ENCODE results near the gene ZNF699. TPM values are rescaled to one million over a fixed set of nuclear protein-coding genes. Genes with fewer than 3 reads are reported as not detected.
"Not testable (repeated sequence)": the region's sequence is repeated elsewhere in the genome, so short reads cannot be mapped to it uniquely, and the experiment has no call there.

Gene ZNF699
- polyA plus RNA-seq, 1 donor (not counting 4 experiments of a cell fraction or from before 2014, with no cell fraction given): 3.7 TPM

DNA sequence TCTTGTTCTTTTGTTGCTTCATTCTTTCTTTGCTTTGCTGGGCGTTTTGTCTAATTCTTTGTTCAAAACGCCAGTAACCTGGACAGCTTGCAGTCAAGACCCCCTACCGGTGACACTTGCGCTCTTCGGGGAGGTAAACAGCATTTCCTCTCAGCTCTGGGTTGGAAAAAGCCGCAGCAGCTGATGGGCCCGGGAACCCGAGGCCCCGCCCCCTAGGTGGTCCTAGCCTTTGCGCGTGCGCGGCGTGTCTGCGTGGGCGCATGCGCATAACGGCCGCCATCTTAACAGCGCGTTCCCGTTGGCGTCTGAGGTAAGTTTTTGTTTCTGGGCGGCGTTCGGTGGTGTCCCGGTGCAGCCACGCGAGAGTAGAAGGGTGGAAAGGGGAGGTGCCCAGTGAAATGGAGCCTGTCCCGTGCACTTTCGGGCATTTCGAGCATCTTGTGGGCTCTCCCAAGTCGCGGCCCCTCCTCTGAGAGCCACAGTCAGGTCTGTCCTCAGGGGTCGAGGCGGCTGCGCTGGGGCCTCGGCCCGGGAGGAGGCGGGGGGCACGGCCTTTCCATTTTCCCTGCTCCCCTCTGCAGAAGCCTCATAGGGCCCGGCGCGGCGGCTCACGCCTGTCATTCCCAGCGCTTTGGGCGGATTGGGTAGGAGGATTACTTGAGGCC, 14.4 kb upstream of the ZNF699 start, which contains the start of gene ZNF559:
Gene ZNF559 (plus strand): TSS at position 261 of the 665 bp plus-strand sequence. CDS start 14,371 bp downstream, outside the sequence.
- dilution Hi-C loops (cut with MboI; ENCODE audit: extremely low pct_ligation_motif_present, low sequenced_read_pairs): no loop called here

DNA sequence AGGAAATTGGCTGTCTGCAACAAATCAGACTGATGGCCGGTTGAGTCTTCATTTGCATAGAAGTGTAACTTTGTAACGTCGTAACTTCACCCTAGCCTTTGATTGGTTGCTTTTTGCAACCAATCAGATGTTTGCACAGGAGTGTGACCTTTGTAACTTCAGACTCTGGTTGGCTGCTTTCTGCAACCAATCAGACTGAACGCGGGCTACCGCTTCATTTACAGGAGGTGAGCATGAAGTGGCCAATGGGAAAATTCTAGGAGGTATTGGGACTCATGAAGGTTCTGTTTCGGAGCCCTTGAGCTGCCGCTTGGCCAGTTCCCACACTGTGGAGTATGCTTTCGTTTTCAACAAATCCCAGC, 13.9 kb upstream of the ZNF699 start:
- DNase-seq (ENCODE audit: low read depth, low spot score) (peak; percentile 46), FAIRE-seq (peak; percentile 81)
- Histone ChIP-seq H4K20me1 (ENCODE audit: control insufficient read depth, extremely low read depth, insufficient read depth, low read length) (no peaks in the 10 kb centered on the region), H3K4me2 (ENCODE audit: control insufficient read depth, extremely low read depth, insufficient read depth, low read depth, low read length) (peak overlapping the region; percentile 85), H3K9me1 (ENCODE audit: control insufficient read depth, extremely low read depth, insufficient read depth, low read length) (no peaks in the 10 kb centered on the region), H3K9me3 (ENCODE audit: control insufficient read depth, low read depth, low read length) (peaks cover 1% of the 10 kb centered on the region), H3K4me3 (ENCODE audit: control insufficient read depth in 2 of 3, extremely low read depth in 1 of 3, insufficient read depth in 2 of 3, low read depth in 1 of 3, low read length in 3 of 3) (peak overlapping the region; percentile 46 to 87 (median 77)), H3K27ac (ENCODE audit: control insufficient read depth, insufficient read depth, low read length) (peak overlapping the region; percentile 56), H3K36me3 (ENCODE audit: control insufficient read depth in 2 of 2, extremely low read depth in 1 of 2, insufficient read depth in 2 of 2, low read length in 2 of 2) (no peaks in the 10 kb centered on the region), H3K79me2 (ENCODE audit: control insufficient read depth, insufficient read depth, low read length) (peaks cover 4% of the 10 kb centered on the region), H3K27me3 (ENCODE audit: control insufficient read depth, extremely low read depth, insufficient read depth, low read length) (no peaks in the 10 kb centered on the region), H3K9ac (ENCODE audit: control insufficient read depth, extremely low read depth, insufficient read depth, low read length) (peak overlapping the region; percentile 73), H2AFZ (ENCODE audit: control insufficient read depth, low read length) (peak overlapping the region; percentile 99), H3K4me1 (ENCODE audit: control insufficient read depth, extremely low read depth, insufficient read depth, low read length) (peaks cover 4% of the 10 kb centered on the region)
- TF ChIP-seq, protein P1, sequence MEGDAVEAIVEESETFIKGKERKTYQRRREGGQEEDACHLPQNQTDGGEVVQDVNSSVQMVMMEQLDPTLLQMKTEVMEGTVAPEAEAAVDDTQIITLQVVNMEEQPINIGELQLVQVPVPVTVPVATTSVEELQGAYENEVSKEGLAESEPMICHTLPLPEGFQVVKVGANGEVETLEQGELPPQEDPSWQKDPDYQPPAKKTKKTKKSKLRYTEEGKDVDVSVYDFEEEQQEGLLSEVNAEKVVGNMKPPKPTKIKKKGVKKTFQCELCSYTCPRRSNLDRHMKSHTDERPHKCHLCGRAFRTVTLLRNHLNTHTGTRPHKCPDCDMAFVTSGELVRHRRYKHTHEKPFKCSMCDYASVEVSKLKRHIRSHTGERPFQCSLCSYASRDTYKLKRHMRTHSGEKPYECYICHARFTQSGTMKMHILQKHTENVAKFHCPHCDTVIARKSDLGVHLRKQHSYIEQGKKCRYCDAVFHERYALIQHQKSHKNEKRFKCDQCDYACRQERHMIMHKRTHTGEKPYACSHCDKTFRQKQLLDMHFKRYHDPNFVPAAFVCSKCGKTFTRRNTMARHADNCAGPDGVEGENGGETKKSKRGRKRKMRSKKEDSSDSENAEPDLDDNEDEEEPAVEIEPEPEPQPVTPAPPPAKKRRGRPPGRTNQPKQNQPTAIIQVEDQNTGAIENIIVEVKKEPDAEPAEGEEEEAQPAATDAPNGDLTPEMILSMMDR (optimal IDR thresholded peaks at IDR 0.05 in 1 of 3, IDR thresholded peaks at IDR 0.05 in 1 of 3, conservative IDR thresholded peaks at IDR 0.05 in 1 of 3; ENCODE audit: extremely low read depth in 1 of 3, insufficient read depth in 2 of 3, low read length in 3 of 3): no peak
- no peak for TF ChIP-seq EZH2 (IDR thresholded peaks at IDR 0.05; ENCODE audit: low read length)
- dilution Hi-C loops (cut with MboI; ENCODE audit: extremely low pct_ligation_motif_present, low sequenced_read_pairs): no loop called here

More for the DNA sequence above, 14.4 kb upstream of the ZNF699 start, which contains the start of gene ZNF559:
- DNase-seq (ENCODE audit: low read depth, low spot score) (peak; percentile 78), FAIRE-seq (peak; percentile 80)
- Histone ChIP-seq H2AFZ (ENCODE audit: control insufficient read depth, low read length) (peak within 1 kb of the TSS; percentile 99), H3K27ac (ENCODE audit: control insufficient read depth, insufficient read depth, low read length) (peak within 1 kb of the TSS; percentile 56), H3K4me2 (ENCODE audit: control insufficient read depth, extremely low read depth, insufficient read depth, low read depth, low read length) (peak within 1 kb of the TSS; percentile 85), H3K4me1 (ENCODE audit: control insufficient read depth, extremely low read depth, insufficient read depth, low read length) (peaks cover 4% of the 10 kb centered on the region), H3K36me3 (ENCODE audit: control insufficient read depth in 2 of 2, extremely low read depth in 1 of 2, insufficient read depth in 2 of 2, low read length in 2 of 2) (no peaks in the 10 kb centered on the region), H3K4me3 (ENCODE audit: control insufficient read depth in 2 of 3, extremely low read depth in 1 of 3, insufficient read depth in 2 of 3, low read depth in 1 of 3, low read length in 3 of 3) (peak within 1 kb of the TSS; percentile 46 to 87 (median 77)), H3K9me3 (ENCODE audit: control insufficient read depth, low read depth, low read length) (peaks cover 1% of the 10 kb centered on the region), H3K27me3 (ENCODE audit: control insufficient read depth, extremely low read depth, insufficient read depth, low read length) (no peaks in the 10 kb centered on the region), H3K9ac (ENCODE audit: control insufficient read depth, extremely low read depth, insufficient read depth, low read length) (peak within 1 kb of the TSS; percentile 73), H3K9me1 (ENCODE audit: control insufficient read depth, extremely low read depth, insufficient read depth, low read length) (no peaks in the 10 kb centered on the region), H3K79me2 (ENCODE audit: control insufficient read depth, insufficient read depth, low read length) (peaks cover 4% of the 10 kb centered on the region), H4K20me1 (ENCODE audit: control insufficient read depth, extremely low read depth, insufficient read depth, low read length) (no peaks in the 10 kb centered on the region)
- TF ChIP-seq, protein P1 (optimal IDR thresholded peaks at IDR 0.05 in 1 of 3, IDR thresholded peaks at IDR 0.05 in 1 of 3, conservative IDR thresholded peaks at IDR 0.05 in 1 of 3; ENCODE audit: extremely low read depth in 1 of 3, insufficient read depth in 2 of 3, low read length in 3 of 3): peak in 2 of 3 experiments; percentile 30 to 32
- TF ChIP-seq EZH2 (IDR thresholded peaks at IDR 0.05; ENCODE audit: low read length): no peak

DNA sequence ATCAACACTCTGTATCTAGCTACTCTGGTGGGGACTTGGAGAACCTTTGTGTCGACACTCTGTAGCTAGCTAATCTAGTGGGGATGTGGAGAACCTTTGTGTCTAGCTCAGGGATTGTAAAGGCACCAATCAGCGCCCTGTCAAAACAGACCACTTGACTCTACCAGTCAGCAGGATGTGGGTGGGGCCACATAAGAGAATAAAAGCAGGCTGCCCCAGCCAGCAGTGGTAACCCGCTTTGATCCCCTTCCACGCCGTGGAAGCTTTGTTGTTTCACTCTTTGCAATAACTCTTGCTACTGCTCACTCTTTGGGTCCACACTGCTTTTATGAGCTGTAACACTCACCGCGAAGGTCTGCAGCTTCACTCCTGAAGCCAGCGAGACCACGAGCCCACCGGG, 12.6 kb upstream of the ZNF699 start:
- FAIRE-seq; DNase-seq (ENCODE audit: low read depth, low spot score); H3K4me3 ChIP-seq (ENCODE audit: control insufficient read depth in 2 of 3, extremely low read depth in 1 of 3, insufficient read depth in 2 of 3, low read depth in 1 of 3, low read length in 3 of 3); H3K27me3 ChIP-seq (ENCODE audit: control insufficient read depth, extremely low read depth, insufficient read depth, low read length); H3K4me2 ChIP-seq (ENCODE audit: control insufficient read depth, extremely low read depth, insufficient read depth, low read depth, low read length); H3K9ac ChIP-seq (ENCODE audit: control insufficient read depth, extremely low read depth, insufficient read depth, low read length); H4K20me1 ChIP-seq (ENCODE audit: control insufficient read depth, extremely low read depth, insufficient read depth, low read length); dilution Hi-C loops (cut with MboI; ENCODE audit: extremely low pct_ligation_motif_present, low sequenced_read_pairs); H3K79me2 ChIP-seq (ENCODE audit: control insufficient read depth, insufficient read depth, low read length); H3K36me3 ChIP-seq (ENCODE audit: control insufficient read depth in 2 of 2, extremely low read depth in 1 of 2, insufficient read depth in 2 of 2, low read length in 2 of 2); H3K9me3 ChIP-seq (ENCODE audit: control insufficient read depth, low read depth, low read length); H3K4me1 ChIP-seq (ENCODE audit: control insufficient read depth, extremely low read depth, insufficient read depth, low read length); H2AFZ ChIP-seq (ENCODE audit: control insufficient read depth, low read length); H3K9me1 ChIP-seq (ENCODE audit: control insufficient read depth, extremely low read depth, insufficient read depth, low read length); H3K27ac ChIP-seq (ENCODE audit: control insufficient read depth, insufficient read depth, low read length): not testable (repeated sequence)

GRCh38 chr19:9321756-9322155, 12.1 kb upstream of the ZNF699 start:
- H3K79me2 ChIP-seq (ENCODE audit: control insufficient read depth, insufficient read depth, low read length); H3K27ac ChIP-seq (ENCODE audit: control insufficient read depth, insufficient read depth, low read length); H3K36me3 ChIP-seq (ENCODE audit: control insufficient read depth in 2 of 2, extremely low read depth in 1 of 2, insufficient read depth in 2 of 2, low read length in 2 of 2); H3K4me3 ChIP-seq (ENCODE audit: control insufficient read depth in 2 of 3, extremely low read depth in 1 of 3, insufficient read depth in 2 of 3, low read depth in 1 of 3, low read length in 3 of 3); DNase-seq (ENCODE audit: low read depth, low spot score); H3K4me1 ChIP-seq (ENCODE audit: control insufficient read depth, extremely low read depth, insufficient read depth, low read length); H3K9me3 ChIP-seq (ENCODE audit: control insufficient read depth, low read depth, low read length); dilution Hi-C loops (cut with MboI; ENCODE audit: extremely low pct_ligation_motif_present, low sequenced_read_pairs); H3K4me2 ChIP-seq (ENCODE audit: control insufficient read depth, extremely low read depth, insufficient read depth, low read depth, low read length); H2AFZ ChIP-seq (ENCODE audit: control insufficient read depth, low read length); H4K20me1 ChIP-seq (ENCODE audit: control insufficient read depth, extremely low read depth, insufficient read depth, low read length); H3K9ac ChIP-seq (ENCODE audit: control insufficient read depth, extremely low read depth, insufficient read depth, low read length); H3K9me1 ChIP-seq (ENCODE audit: control insufficient read depth, extremely low read depth, insufficient read depth, low read length); H3K27me3 ChIP-seq (ENCODE audit: control insufficient read depth, extremely low read depth, insufficient read depth, low read length); FAIRE-seq: not testable (repeated sequence)
